Measurements from ENCODE around the gene CYP21A2.
"Not testable (repeated sequence)": the region's sequence is repeated elsewhere in the genome, so short reads cannot be mapped to it uniquely, and the experiment has no call there.

DNA sequence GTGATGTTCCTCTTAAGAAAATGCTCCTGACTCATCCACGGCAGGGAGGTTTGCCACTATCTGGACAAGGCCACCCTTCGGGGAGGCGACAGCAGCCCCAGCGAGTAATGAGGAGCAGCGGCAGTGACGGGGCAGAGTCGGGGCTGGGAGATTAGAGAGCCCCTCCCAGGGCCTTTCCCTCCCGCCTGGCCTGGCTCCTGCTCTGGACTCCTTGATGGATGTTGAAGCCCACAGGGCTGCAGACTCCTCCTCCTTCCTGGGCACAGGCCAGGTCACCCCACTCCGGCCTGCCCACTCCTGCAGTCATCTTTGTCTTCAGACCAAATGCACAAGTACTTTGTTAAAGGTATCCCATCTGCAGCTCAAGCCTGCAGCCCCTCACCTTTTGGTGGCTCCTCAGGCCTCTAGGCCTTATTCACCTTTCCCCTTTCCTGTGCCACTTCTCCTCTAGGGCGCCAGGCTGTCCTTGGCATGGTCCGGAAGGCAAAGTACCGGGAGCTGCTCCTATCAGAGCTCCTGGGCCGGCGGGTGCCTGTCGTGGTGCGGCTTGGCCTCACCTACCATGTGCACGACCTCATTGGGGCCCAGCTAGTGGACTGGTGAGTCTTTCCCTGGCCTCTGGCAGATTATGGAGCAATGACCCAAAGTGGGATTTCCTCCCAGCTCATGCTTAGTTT is 25.1 kb upstream of the CYP21A2 start:
- TF ChIP-seq, protein P1, sequence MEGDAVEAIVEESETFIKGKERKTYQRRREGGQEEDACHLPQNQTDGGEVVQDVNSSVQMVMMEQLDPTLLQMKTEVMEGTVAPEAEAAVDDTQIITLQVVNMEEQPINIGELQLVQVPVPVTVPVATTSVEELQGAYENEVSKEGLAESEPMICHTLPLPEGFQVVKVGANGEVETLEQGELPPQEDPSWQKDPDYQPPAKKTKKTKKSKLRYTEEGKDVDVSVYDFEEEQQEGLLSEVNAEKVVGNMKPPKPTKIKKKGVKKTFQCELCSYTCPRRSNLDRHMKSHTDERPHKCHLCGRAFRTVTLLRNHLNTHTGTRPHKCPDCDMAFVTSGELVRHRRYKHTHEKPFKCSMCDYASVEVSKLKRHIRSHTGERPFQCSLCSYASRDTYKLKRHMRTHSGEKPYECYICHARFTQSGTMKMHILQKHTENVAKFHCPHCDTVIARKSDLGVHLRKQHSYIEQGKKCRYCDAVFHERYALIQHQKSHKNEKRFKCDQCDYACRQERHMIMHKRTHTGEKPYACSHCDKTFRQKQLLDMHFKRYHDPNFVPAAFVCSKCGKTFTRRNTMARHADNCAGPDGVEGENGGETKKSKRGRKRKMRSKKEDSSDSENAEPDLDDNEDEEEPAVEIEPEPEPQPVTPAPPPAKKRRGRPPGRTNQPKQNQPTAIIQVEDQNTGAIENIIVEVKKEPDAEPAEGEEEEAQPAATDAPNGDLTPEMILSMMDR (IDR thresholded peaks at IDR 0.05; ENCODE audit: control extremely low read depth in 1 of 3, insufficient read depth in 1 of 3, low read depth in 1 of 3, low read length in 3 of 3) = not testable (repeated sequence)
- not testable (repeated sequence) for TF ChIP-seq POLR2A (IDR thresholded peaks at IDR 0.05; ENCODE audit: control extremely low read depth in 1 of 2, low read depth in 2 of 2, low read length in 2 of 2)
- TF ChIP-seq, protein P2, sequence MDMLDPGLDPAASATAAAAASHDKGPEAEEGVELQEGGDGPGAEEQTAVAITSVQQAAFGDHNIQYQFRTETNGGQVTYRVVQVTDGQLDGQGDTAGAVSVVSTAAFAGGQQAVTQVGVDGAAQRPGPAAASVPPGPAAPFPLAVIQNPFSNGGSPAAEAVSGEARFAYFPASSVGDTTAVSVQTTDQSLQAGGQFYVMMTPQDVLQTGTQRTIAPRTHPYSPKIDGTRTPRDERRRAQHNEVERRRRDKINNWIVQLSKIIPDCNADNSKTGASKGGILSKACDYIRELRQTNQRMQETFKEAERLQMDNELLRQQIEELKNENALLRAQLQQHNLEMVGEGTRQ (IDR thresholded peaks at IDR 0.05; ENCODE audit: low read length) = not testable (repeated sequence)
